GM12878 (cell line): Measurements from ENCODE around the gene AXDND1. TPM values are rescaled to one million over a fixed set of nuclear protein-coding genes. Genes with fewer than 3 reads are reported as not detected.

ENCODE experiments used
- ATAC-seq: fragments of 200-7000 bp; cut with Tn5 transposase; 3 replicates; pipeline ENCODE4 v1.9.1; 2020; ENCODE audit warnings: mild to moderate bottlenecking, moderate library complexity
- BruUV-seq: library from RNA; stranded (reverse); fragments of 400-500 nt; replicated peaks from 2 replicates; lab custom pipeline; 2021; lab: Mats Ljungman, UMichigan
- CTCF ChIA-PET: fragments of 300-600 bp; sonication (Branson Sonifier 250); formaldehyde crosslinking; extraction: SDS; loops from one replicate; lab custom pipeline; 2021; ENCODE audit warnings: inconsistent platforms; lab: Yijun Ruan, JAX
- POLR2A ChIA-PET: fragments of 350-600 bp; formaldehyde crosslinking; extraction: SDS; loops from one replicate; lab custom pipeline; 2021; ENCODE audit warnings: inconsistent platforms; lab: Charles Lee
- RAD21 ChIA-PET: fragments of 300-600 bp; sonication (Branson Sonifier 250); formaldehyde crosslinking; loops from one replicate; lab custom pipeline; 2023; ENCODE audit warnings: antibody characterized with exemption; ENCODE audit not compliant: unreplicated experiment; lab: Charles Lee
- SMC1A ChIA-PET: fragments of 300-600 bp; sonication (Branson Sonifier 250); formaldehyde crosslinking; loops from one replicate; lab custom pipeline; 2023; ENCODE audit not compliant: unreplicated experiment, uncharacterized antibody; lab: Charles Lee
- DNase-seq: peaks from one replicate; pipeline ENCODE4 v3.0.0-alpha.2; 2011; ENCODE audit warnings: low read depth, low spot score
- FAIRE-seq: peaks from 3 replicates; lab custom pipeline; 2011; peaks lifted over from hg19 to GRCh38; lab: Jason Lieb, UNC
- H2AFZ ChIP-seq: 2 replicates; pipeline ENCODE4 v1.6.0; 2011; ENCODE audit warnings: low read depth, low read length, control low read depth; ENCODE audit not compliant: control insufficient read depth
- H3K27ac ChIP-seq: 2 replicates; pipeline ENCODE4 v1.5.1; 2011; ENCODE audit warnings: control low read depth; ENCODE audit not compliant: control insufficient read depth, insufficient read depth
- H3K27me3 ChIP-seq, 2 experiments: replicated peaks in 1 of 2; 2 replicates each; pipeline versions ENCODE4 v1.6.0 to v1.6.1; 2011; ENCODE audit warnings: low read length in 1 of 2; ENCODE audit not compliant: control insufficient read depth in 2 of 2, insufficient read depth in 2 of 2
- H3K36me3 ChIP-seq, 2 experiments: 2 replicates each; pipeline ENCODE4 v1.5.1; 2011; ENCODE audit warnings: low read length in 1 of 2; ENCODE audit not compliant: control insufficient read depth in 2 of 2, insufficient read depth in 2 of 2
- H3K4me1 ChIP-seq: 2 replicates; pipeline ENCODE4 v1.6.1; 2011; ENCODE audit warnings: mild to moderate bottlenecking, low read length, moderate library complexity, mixed read lengths; ENCODE audit not compliant: control insufficient read depth, insufficient read depth
- H3K4me2 ChIP-seq: 2 replicates; pipeline ENCODE4 v1.6.0; 2011; ENCODE audit warnings: control low read depth; ENCODE audit not compliant: control insufficient read depth, insufficient read depth
- H3K4me3 ChIP-seq: fragments of 200-600 bp; sonication (generic); 2 replicates; pipeline ENCODE4 v1.5.1; 2016
- H3K79me2 ChIP-seq: 2 replicates; pipeline ENCODE4 v1.6.0; 2011; ENCODE audit warnings: low read length; ENCODE audit not compliant: control insufficient read depth, insufficient read depth
- H3K9ac ChIP-seq: 2 replicates; pipeline ENCODE4 v1.8.0; 2011; ENCODE audit warnings: low read length, control low read depth, mixed read lengths; ENCODE audit not compliant: control insufficient read depth, insufficient read depth
- H3K9me3 ChIP-seq: replicated peaks from 3 replicates; pipeline ENCODE4 v1.5.1; 2011; ENCODE audit warnings: mild to moderate bottlenecking, low read length; ENCODE audit not compliant: control insufficient read depth, insufficient read depth
- H4K20me1 ChIP-seq: 2 replicates; pipeline ENCODE4 v1.6.0; 2011; ENCODE audit not compliant: control insufficient read depth, insufficient read depth
- ASH2L ChIP-seq: fragments of 300-600, 200-600 bp; sonication (generic); IDR thresholded peaks from 2 replicates; pipeline ENCODE4 v1.6.1; 2017; ENCODE audit warnings: low read depth, mild to moderate bottlenecking, borderline replicate concordance
- BCLAF1 ChIP-seq: fragments of 450-650 bp; IDR thresholded peaks from 2 replicates; pipeline ENCODE4 v1.6.1; 2017; ENCODE audit warnings: antibody characterized with exemption, mild to moderate bottlenecking, moderate library complexity
- BHLHE40 ChIP-seq, 2 experiments: fragments of 450-650 bp in 1 of 2; IDR thresholded peaks; 2 replicates each; pipeline ENCODE4 v1.6.1; 2011 to 2017; ENCODE audit warnings: low read depth in 2 of 2, borderline replicate concordance in 1 of 2, improper control_type of control experiment in 1 of 2, low read length in 1 of 2, mild to moderate bottlenecking in 1 of 2
- E2F8 ChIP-seq: fragments of 450-650 bp; IDR thresholded peaks from 2 replicates; pipeline ENCODE4 v1.6.1; 2018; ENCODE audit warnings: mild to moderate bottlenecking, low read depth, moderate library complexity; ENCODE audit not compliant: partially characterized antibody
- ETV6 ChIP-seq, 2 experiments: fragments of 450-650 bp in 1 of 2; IDR thresholded peaks in 1 of 2; conservative IDR thresholded peaks in 1 of 2; 2 replicates each; pipeline ENCODE4 v1.6.1; 2014; ENCODE audit warnings: antibody characterized with exemption in 1 of 2, borderline replicate concordance in 1 of 2, low read depth in 1 of 2, mild to moderate bottlenecking in 1 of 2, moderate library complexity in 1 of 2
- IKZF1 ChIP-seq: fragments of 450-650 bp; conservative IDR thresholded peaks from 2 replicates; pipeline ENCODE4 v1.6.1; 2017; ENCODE audit warnings: antibody characterized with exemption, mild to moderate bottlenecking
- MAX ChIP-seq: IDR thresholded peaks from 2 replicates; pipeline ENCODE4 v1.6.1; 2012; ENCODE audit warnings: low read depth, low read length, improper control_type of control experiment
- MEF2B ChIP-seq: fragments of 450-650 bp; IDR thresholded peaks from 2 replicates; pipeline ENCODE4 v1.6.1; 2018; ENCODE audit warnings: mild to moderate bottlenecking, moderate library complexity; ENCODE audit not compliant: partially characterized antibody, poor library complexity, severe bottlenecking
- NBN ChIP-seq: fragments of 450-650 bp; IDR thresholded peaks from 2 replicates; pipeline ENCODE4 v1.6.1; 2016
- NR2C1 ChIP-seq: fragments of 450-650 bp; IDR thresholded peaks from 2 replicates; pipeline ENCODE4 v1.6.1; 2017; ENCODE audit warnings: antibody characterized with exemption, mild to moderate bottlenecking, moderate library complexity
- POLR2AphosphoS2 ChIP-seq: IDR thresholded peaks from 2 replicates; pipeline ENCODE4 v1.6.1; 2011; ENCODE audit warnings: low read depth, mild to moderate bottlenecking, low read length, improper control_type of control experiment, moderate library complexity
- RCOR1 ChIP-seq: conservative IDR thresholded peaks from 2 replicates; pipeline ENCODE4 v1.6.1; 2012; ENCODE audit warnings: low read depth, low read length, improper control_type of control experiment
- RELA ChIP-seq: fragments of 450-650 bp; IDR thresholded peaks from 2 replicates; pipeline ENCODE4 v1.8.0; 2014; ENCODE audit warnings: borderline replicate concordance; ENCODE audit not compliant: partially characterized antibody
- SMC3 ChIP-seq: IDR thresholded peaks from 2 replicates; pipeline ENCODE4 v1.6.1; 2011; ENCODE audit warnings: low read length, improper control_type of control experiment, borderline replicate concordance
- SREBF1 ChIP-seq: IDR thresholded peaks from 2 replicates; pipeline ENCODE4 v1.6.1; 2012; ENCODE audit warnings: mild to moderate bottlenecking, low read length
- SRF ChIP-seq, 2 experiments: IDR thresholded peaks; 2 replicates each; pipeline ENCODE4 v1.6.1; 2011; ENCODE audit warnings: low read depth in 2 of 2, low read length in 2 of 2, mild to moderate bottlenecking in 1 of 2, moderate library complexity in 1 of 2
- SUPT20H ChIP-seq: IDR thresholded peaks from 2 replicates; pipeline ENCODE4 v1.6.1; 2011; ENCODE audit warnings: low read depth, mild to moderate bottlenecking, low read length, moderate library complexity, borderline replicate concordance; ENCODE audit not compliant: control insufficient read depth
- TAF1 ChIP-seq: IDR thresholded peaks from 2 replicates; pipeline ENCODE4 v1.6.1; 2011; ENCODE audit warnings: mild to moderate bottlenecking, low read depth, low read length, borderline replicate concordance
- TCF7 ChIP-seq: IDR thresholded peaks from 2 replicates; pipeline ENCODE4 v1.6.1; 2014; ENCODE audit warnings: antibody characterized with exemption, borderline replicate concordance
- ZNF384 ChIP-seq: IDR thresholded peaks from 2 replicates; pipeline ENCODE4 v1.6.1; 2012; ENCODE audit warnings: low read depth, mild to moderate bottlenecking, low read length, improper control_type of control experiment, borderline replicate concordance
- WGBS: methylation state at CpG from one replicate; pipeline ENCODE4 v1.1.6; 2016; ENCODE audit warnings: low lambda C conversion rate; ENCODE audit not compliant: insufficient replicate concordance, insufficient coverage; ENCODE audit errors: missing lambda C conversion rate; 5-methylcytosine and 5-hydroxymethylcytosine counted together
- in situ Hi-C: fragments of 300-500 bp; cut with MboI; formaldehyde crosslinking; loops from 9 replicates; pipeline ENCODE4 v1.14.3; 2018; ENCODE audit warnings: mixed read lengths
- intact Hi-C: fragments of 100-400 bp; cut with micrococcal nuclease; formaldehyde crosslinking; loops from one replicate; pipeline ENCODE4 v1.14.2; 2022; ENCODE audit not compliant: unreplicated experiment
- polyA plus RNA-seq, 11 experiments: library from polyadenylated mRNA; depleted of rRNA in 4 of 11; unstranded in 6 of 11; stranded (reverse) in 5 of 11; fragments of >200 nt; fragmentation: Nextera tagmentation in 4 of 11; fragmentation: Illumina TruSeq in 1 of 11; extraction: Ambion mirVana in 4 of 11; extraction: Trizol in 1 of 11; gene quantifications; 1 replicate in 1 of 11; 2 replicates in 10 of 11; pipeline versions ENCODE4 v1.2.1 to v1.2.3, GENCODE V29; 2011 to 2016; ENCODE audit warnings: inconsistent platforms in 2 of 11, missing spikeins in 2 of 11, low read depth in 1 of 11
- total RNA-seq, 4 experiments: library from RNA; depleted of rRNA in 3 of 4; stranded (reverse); fragments of >200 nt in 3 of 4; fragmentation: Illumina TruSeq in 1 of 4; extraction: Trizol in 1 of 4; gene quantifications; 2 replicates each; pipeline versions ENCODE4 v1.2.1 to v1.2.3, GENCODE V29; 2013 to 2021

Gene AXDND1
- total and polyA plus RNA-seq, 10 of the 15 experiments (the other 5 are each of a cell fraction or from before 2014, with no cell fraction given) = 0.12 to 0.84 (median 0.42) TPM

- POLR2A ChIA-PET = interaction anchor here (0.7 kb wide), 1 partner anchor 12 kb away, joined by 3 read pairs; no protein-coding TSS in a partner anchor
- WGBS = 0% methylated on average over 2 of the region's 2 CpGs
- H3K79me2 ChIP-seq = no peaks in the 10 kb centered on the region
- no peak overlapping the region for H2AFZ ChIP-seq
- in situ Hi-C loops = no loop called here
- no peaks in the 10 kb centered on the region for H3K9me3 ChIP-seq
- FAIRE-seq = peak; percentile 56
- no peaks in the 10 kb centered on the region for H3K36me3 ChIP-seq
- H3K4me2 ChIP-seq = no peak overlapping the region
- intact Hi-C loops = no loop called here
- H4K20me1 ChIP-seq = no peaks in the 10 kb centered on the region
- peak; percentile 19 for DNase-seq
- H3K9ac ChIP-seq = no peak overlapping the region
- H3K4me3 ChIP-seq = no peak overlapping the region
- CTCF ChIA-PET = no interaction called here
- no TSS peak for BruUV-seq
- RAD21 ChIA-PET = no interaction called here
- H3K27me3 ChIP-seq = no peaks in the 10 kb centered on the region
- H3K27ac ChIP-seq = no peak overlapping the region
- no peaks in the 10 kb centered on the region for H3K4me1 ChIP-seq
- SMC1A ChIA-PET = no interaction called here
- ATAC-seq = peak; percentile 78
- no peak for TF ChIP-seq SMC3
- no peak for TF ChIP-seq BCLAF1
- TF ChIP-seq NBN = no peak
- no peak for TF ChIP-seq SUPT20H
- TF ChIP-seq RCOR1 = no peak
- no peak for TF ChIP-seq SRF (IDR thresholded peaks at IDR 0.05; ENCODE audit: low read depth in 2 of 2, low read length in 2 of 2)
- TF ChIP-seq ETV6 (conservative IDR thresholded peaks at IDR 0.05 in 1 of 2, IDR thresholded peaks at IDR 0.05 in 1 of 2; ENCODE audit: borderline replicate concordance in 1 of 2, low read depth in 1 of 2) = no peak
- TF ChIP-seq TCF7 = no peak
- peak; percentile 47 to 72; a peak in 3 of 4 replicates for TF ChIP-seq BHLHE40 (IDR thresholded peaks at IDR 0.05; ENCODE audit: borderline replicate concordance in 1 of 2, low read depth in 2 of 2, low read length in 1 of 2)
- no peak for TF ChIP-seq TAF1
- TF ChIP-seq ZNF384 = no peak
- no peak for TF ChIP-seq IKZF1
- TF ChIP-seq SREBF1 = no peak
- no peak for TF ChIP-seq RELA
- no peak for TF ChIP-seq POLR2AphosphoS2
- TF ChIP-seq MAX = no peak
- TF ChIP-seq ASH2L = no peak
- no peak for TF ChIP-seq E2F8
- TF ChIP-seq MEF2B = no peak
- no peak for TF ChIP-seq NR2C1
Measured at GRCh38 chr1:179510038-179510437, 144.3 kb downstream of the AXDND1 start.
